Thyroid gland (tissue), 4 donors: ENCODE results near the gene CCAR1. TPM values are rescaled to one million over a fixed set of nuclear protein-coding genes. Genes with fewer than 3 reads are reported as not detected.
"Not testable (repeated sequence)": the region's sequence is repeated elsewhere in the genome, so short reads cannot be mapped to it uniquely, and the experiment has no call there.

Experiments
- DNase-seq, 2 donors: peaks; one replicate each; pipeline ENCODE4 v3.0.0-alpha.2; 2019
- H3K27ac ChIP-seq, 3 donors: fragments of 200-600 bp; sonication (generic); 1 replicate in 2 of 3; 2 replicates in 1 of 3; pipeline ENCODE4 v1.5.1; 2016 to 2019; ENCODE audit warnings: mild to moderate bottlenecking in 1 of 3, moderate library complexity in 1 of 3
- H3K27me3 ChIP-seq: fragments of 200-600 bp; sonication (generic); one replicate; pipeline ENCODE4 v1.5.1; 2019
- H3K36me3 ChIP-seq, 2 donors: fragments of 200-600 bp; sonication (generic); one replicate each; pipeline ENCODE4 v1.5.1; 2016 to 2019
- H3K4me1 ChIP-seq, 2 donors: fragments of 200-600 bp; sonication (generic); one replicate each; pipeline ENCODE4 v1.5.1; 2017 to 2019
- H3K4me3 ChIP-seq, 3 donors: fragments of 200-600 bp; sonication (generic); replicated peaks in 1 of 3; 1 replicate in 2 of 3; 2 replicates in 1 of 3; pipeline ENCODE4 v1.5.1; 2016; ENCODE audit warnings: mild to moderate bottlenecking in 1 of 3
- H3K9me3 ChIP-seq: fragments of 200-600 bp; sonication (generic); one replicate; pipeline ENCODE4 v1.5.1; 2017
- CTCF ChIP-seq, 6 experiments: fragments of 200-600 bp in 3 of 6; fragments of 450-650 bp in 3 of 6; sonication (generic) in 3 of 6; IDR thresholded peaks; one replicate each; pipeline ENCODE4 v1.5.1; 2016 to 2019; ENCODE audit warnings: antibody characterized with exemption in 6 of 6, mild to moderate bottlenecking in 2 of 6, inconsistent platforms in 1 of 6, moderate library complexity in 1 of 6
- POLR2A ChIP-seq, 2 donors: fragments of 450-650 bp; IDR thresholded peaks; one replicate each; pipeline ENCODE4 v1.6.1; 2017; ENCODE audit warnings: antibody characterized with exemption in 2 of 2, mild to moderate bottlenecking in 2 of 2, moderate library complexity in 1 of 2
- WGBS, 2 donors: methylation state at CpG; one replicate each; pipeline ENCODE4 v1.1.5; 2017; 5-methylcytosine and 5-hydroxymethylcytosine counted together
- intact Hi-C: fragments of 100-400 bp; cut with DNase I; formaldehyde crosslinking; loops from one replicate; pipeline ENCODE4 v1.15.1; 2023
- total RNA-seq, 4 donors: library from RNA; depleted of rRNA; stranded (reverse); fragments of >200 nt; gene quantifications; one replicate each; pipeline ENCODE4 v1.2.3, GENCODE V29; 2016

CCAR1 gene
- total RNA-seq, 4 donors from 2014 or later, result 65.6 to 95.3 (median 74.2) TPM

GRCh38 chr10:68759967-68760366 is 38.9 kb downstream of the CCAR1 start:
- Histone ChIP-seq H3K4me1 (no peaks in the 10 kb centered on the region), H3K27ac (no peak overlapping the region), H3K36me3 (peaks cover 71 to 90% of the 10 kb centered on the region in 2 donors), H3K27me3 (no peaks in the 10 kb centered on the region), H3K9me3 (no peaks in the 10 kb centered on the region), H3K4me3 (no peak overlapping the region)
- 87 to 89% methylated on average over 5 of the region's 5 CpGs for WGBS, 2 donors
- no peak for DNase-seq
- TF ChIP-seq CTCF (IDR thresholded peaks at IDR 0.05) (no peak), POLR2A (IDR thresholded peaks at IDR 0.05) (no peak)
- intact Hi-C loops, result no loop called here

GRCh38 chr10:68767407-68767806 is 46.4 kb downstream of the CCAR1 start:
- H3K36me3 ChIP-seq, result peaks cover 54 to 80% of the 10 kb centered on the region in 2 donors

GRCh38 chr10:68781613-68782574 is 60.9 kb downstream of the CCAR1 start:
- no peak for TF ChIP-seq POLR2A (IDR thresholded peaks at IDR 0.05)
- no peak for TF ChIP-seq CTCF (IDR thresholded peaks at IDR 0.05)
- Histone ChIP-seq H3K36me3 (peaks cover 12 to 50% of the 10 kb centered on the region in 2 donors), H3K4me3 (no peak overlapping the region), H3K4me1 (no peaks in the 10 kb centered on the region), H3K9me3 (no peaks in the 10 kb centered on the region), H3K27me3 (no peaks in the 10 kb centered on the region), H3K27ac (no peak overlapping the region)
- WGBS, 2 donors, result 87 to 90% methylated on average over 6 of the region's 6 CpGs
- intact Hi-C loops, result no loop called here
- DNase-seq, result no peak

More at GRCh38 chr10:68767407-68767806, 46.4 kb downstream of the CCAR1 start:
- WGBS, 2 donors, result 88 to 90% methylated on average over 7 of the region's 7 CpGs
- H3K27ac ChIP-seq, H3K4me3 ChIP-seq, DNase-seq, H3K4me1 ChIP-seq, intact Hi-C loops, H3K27me3 ChIP-seq, H3K9me3 ChIP-seq: not testable (repeated sequence)

GRCh38 chr10:68784476-68784875 is 63.4 kb downstream of the CCAR1 start:
- Histone ChIP-seq H3K27me3 (no peaks in the 10 kb centered on the region), H3K4me3 (no peak overlapping the region), H3K36me3 (peaks cover 33 to 52% of the 10 kb centered on the region in 2 donors), H3K4me1 (no peaks in the 10 kb centered on the region), H3K9me3 (no peaks in the 10 kb centered on the region), H3K27ac (no peak overlapping the region)
- TF ChIP-seq POLR2A (IDR thresholded peaks at IDR 0.05) (no peak), CTCF (IDR thresholded peaks at IDR 0.05) (no peak)
- intact Hi-C loops, result no loop called here
- no peak for DNase-seq
- 95 to 96% methylated on average over 7 of the region's 7 CpGs for WGBS, 2 donors

GRCh38 chr10:68787813-68788212 is 66.8 kb downstream of the CCAR1 start:
- 91 to 96% methylated on average over 3 of the region's 3 CpGs for WGBS, 2 donors
- intact Hi-C loops, result no loop called here
- Histone ChIP-seq H3K4me3 (no peak overlapping the region), H3K9me3 (no peaks in the 10 kb centered on the region), H3K36me3 (peaks cover 44 to 67% of the 10 kb centered on the region in 2 donors), H3K27me3 (no peaks in the 10 kb centered on the region), H3K27ac (no peak overlapping the region), H3K4me1 (no peaks in the 10 kb centered on the region)
- TF ChIP-seq POLR2A (IDR thresholded peaks at IDR 0.05) (no peak), CTCF (IDR thresholded peaks at IDR 0.05) (no peak)
- DNase-seq, result no peak
